Islet precursor cell (in vitro differentiated cells): ENCODE data around the gene ABCF2.

Source experiments
- DNase-seq: peaks from one replicate; pipeline ENCODE4 v3.0.0-alpha.2; 2018

The ABCF2 gene

DNA sequence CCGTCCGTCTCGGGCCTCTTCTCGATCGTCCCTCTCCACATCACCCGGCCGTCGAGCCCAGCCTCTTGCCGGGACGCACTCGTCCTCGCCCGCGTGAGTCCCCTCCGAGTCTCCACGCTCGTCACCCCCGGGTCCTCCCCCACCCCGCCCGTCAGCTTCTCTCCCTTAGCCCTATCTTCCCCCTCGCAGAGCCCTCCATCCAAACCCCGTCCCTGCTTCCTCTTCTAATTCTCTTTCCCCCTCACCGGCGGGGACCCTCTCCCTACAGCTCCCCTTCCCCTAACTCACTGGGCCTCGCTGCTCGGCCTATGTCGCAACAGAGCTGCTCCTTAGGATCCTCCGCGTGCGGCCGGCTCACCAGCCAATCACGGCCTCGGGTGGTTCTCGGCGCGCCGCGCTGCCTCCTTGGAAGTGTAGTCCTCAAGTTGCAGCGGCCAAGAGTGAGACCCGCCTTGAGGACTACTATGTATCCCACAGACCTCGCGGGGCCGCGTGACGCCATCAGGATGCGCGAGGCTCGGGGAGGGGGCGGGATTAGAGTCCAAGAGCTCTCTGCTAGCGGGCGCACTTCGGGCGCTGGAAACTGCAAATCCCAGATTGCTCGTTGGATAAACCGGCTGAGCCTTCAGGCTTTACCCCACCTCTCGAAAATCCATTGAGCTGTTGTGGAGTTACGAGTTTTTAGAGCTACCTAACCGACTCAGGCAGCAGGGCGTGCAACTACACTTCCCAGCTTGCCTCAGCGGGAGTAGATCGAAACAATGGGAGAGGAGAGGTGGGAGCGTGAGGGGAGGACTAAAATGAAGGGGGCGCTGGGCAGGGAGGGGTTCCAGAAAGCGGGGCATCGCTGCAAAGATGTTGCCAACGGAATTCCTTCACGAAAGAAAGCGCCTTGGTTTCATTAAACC is at the start of gene ABCF2:
Gene ABCF2, minus strand, starts transcription at position 331 of the 908 bp plus-strand sequence. CDS start 747 bp downstream, outside the sequence.
- peak; percentile 100 for DNase-seq

DNA sequence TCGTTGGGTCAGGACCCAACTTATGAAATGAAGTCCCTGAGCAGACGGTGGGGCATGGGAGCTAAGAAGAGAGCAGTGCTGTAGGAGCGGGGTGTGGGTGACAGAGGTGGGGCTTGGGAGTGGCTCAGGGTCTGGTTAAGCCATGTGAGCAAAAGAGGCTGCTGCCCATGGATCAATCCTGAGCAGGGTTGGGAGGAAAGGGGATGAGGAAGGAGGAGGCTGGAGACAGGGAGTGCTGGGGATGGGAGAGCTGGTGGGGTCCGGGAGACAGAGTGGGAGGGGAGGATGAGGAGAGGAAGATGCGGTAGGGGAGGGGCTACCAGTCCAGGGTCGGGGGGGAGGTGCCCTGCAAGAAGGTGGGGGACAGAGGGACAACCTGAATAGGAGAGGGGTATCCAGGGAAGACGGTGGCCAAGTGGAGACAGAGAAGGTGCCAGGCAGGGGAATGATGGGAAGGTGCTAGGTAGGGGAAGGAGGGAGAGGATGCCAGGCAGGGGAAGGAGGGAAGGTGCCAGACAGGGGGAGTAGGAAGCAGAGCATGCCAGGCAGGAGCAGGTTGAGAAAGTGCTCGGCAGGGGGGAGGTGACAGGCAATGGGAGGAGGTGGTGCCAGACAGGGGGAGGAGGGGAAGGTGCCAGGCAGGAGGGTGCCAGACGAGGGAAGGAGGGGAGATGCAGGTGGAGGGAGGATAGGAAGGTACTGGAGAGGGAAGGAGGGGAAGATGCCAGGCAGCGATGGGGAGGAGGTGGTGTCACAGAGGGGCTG is 49.0 kb upstream of the ABCF2 start:
- DNase-seq, result no peak

DNA sequence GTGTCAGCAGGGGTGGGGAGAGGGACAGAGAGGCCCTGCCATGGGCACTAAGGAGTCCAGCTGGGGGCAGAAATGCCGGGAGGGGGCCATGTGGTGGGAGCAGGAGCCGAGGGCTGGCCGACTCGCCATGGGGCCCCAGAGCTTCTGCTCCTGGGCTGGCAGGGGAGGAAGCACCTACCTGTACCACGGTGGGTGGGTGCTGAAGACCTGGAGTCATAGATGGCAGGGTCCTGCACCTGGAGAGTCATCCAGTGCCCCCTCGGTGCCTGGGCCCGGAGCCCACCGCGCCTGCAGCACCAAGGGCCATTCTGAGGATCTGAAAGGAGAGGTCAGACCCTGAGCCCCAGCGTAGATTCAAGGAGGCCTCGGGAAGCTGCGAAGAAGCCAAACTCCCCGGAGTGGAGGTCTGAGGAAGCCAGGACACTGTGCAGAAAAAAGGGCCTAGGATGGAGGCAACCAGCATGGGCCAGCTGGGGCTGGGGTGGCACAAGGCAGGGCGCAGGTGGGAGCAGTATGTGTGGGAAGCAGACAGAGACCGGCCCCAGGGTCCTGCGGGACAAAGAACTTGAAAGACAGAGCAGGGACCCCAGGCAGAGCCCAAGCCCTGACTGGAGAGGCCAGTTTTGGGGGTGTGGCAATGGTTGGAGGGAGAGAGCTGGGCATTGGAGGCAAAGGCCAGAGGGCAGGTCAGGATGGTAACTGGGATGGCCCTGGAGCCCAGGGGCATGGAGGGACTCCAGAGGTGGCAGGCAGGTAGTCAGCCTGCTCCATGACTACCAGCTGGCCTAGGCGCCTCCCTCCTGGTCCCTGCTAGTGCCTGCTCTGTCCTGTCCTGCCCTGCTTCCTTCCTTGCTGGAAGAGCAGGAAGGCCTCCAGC is 48.2 kb upstream of the ABCF2 start:
- peak; percentile 50 for DNase-seq

DNA sequence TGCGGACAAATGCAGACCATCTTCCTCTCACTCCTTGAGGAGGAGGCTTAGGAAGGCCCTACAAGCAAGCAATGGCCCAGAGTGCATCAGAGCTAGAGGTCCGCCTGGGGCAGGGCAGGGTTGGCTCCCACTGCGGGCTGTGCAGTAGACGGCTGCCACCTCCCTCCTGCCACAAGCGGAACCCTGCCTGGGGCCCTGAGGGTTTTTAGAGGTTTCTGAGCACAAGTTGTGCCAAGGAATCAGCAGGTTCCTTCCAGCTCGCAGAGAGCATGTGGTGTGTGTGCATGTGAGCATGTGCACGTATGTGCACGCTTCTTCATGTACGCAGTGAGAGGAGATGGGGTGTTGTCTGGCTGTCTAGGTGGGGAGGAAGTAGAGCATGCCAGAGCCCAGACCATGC is 47.4 kb upstream of the ABCF2 start:
- DNase-seq, result no peak

DNA sequence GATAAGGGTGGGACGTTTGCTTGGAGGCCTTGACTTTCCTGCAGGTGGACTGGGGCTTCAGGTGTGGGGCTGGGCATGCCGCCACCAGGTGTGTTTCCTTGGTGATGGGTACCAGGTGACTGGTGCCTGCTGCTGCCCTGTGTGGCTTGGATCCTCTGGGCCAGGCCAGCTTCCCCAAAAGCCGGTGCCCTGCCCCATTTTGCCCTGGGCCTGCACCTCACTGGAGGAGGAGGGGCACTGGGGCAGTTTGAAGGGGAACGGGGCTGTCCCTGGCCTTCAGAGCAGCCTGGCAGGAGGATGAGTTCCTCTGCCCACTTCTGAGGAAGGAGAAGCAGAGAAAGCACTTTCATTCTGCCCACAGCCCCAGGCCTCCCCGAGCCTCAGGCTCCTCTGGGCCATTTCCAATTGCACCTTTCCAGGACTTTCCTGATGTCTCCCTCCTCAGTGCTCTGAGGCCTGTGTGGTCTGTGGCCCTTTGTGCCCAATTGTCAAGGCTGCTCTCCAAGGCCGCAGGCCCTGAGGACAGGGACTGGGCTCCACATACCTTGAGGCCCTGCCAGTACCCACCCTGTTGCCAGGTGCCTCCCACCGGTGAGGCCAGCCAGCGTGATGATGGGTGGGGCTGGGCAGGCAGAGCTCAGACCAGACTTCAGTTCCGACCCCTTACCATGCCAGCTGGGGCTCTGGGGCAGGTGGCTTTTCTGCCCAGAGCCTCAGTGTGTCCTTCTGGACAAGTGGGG is 46.8 kb upstream of the ABCF2 start:
- DNase-seq, result no peak

DNA sequence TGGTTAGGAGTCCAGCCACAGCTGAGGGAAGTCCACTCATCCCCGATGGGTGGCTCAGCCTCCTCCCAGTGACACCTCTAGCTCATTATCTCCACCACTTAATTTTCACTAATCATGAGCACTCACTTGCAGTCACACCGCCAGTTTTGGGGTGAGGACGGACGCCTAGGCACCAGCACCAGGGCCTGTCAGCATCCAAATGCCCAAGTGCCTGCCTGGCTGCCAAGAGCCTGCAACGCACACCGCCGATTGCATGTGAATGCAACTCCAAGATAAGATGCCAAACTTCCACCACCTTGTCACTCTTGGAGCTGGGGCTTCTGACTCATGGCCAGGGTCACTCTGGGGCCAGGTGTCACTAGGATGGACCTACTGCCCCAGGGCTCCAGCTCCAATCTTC is 45.9 kb upstream of the ABCF2 start:
- DNase-seq, result no peak

DNA sequence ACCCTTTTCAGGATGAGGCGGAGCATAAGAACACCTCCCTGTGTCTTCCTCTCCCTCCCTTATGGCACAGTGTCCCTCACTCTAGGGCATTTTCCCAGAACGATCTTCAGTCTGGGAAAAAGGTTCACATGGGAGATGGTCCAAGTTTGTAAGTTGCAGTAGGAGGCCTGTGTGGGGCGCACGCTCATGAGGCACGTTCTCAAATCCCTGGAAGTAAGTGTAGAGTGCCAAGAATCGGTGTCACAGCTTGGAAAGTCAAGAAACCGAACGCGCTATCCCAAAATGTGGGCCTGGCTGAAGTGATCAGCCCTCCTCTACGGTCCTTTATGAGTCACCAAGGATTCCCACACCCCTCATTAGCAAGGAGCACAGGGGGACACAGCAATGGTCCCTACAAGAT is 45.4 kb upstream of the ABCF2 start:
- DNase-seq, result no peak

DNA sequence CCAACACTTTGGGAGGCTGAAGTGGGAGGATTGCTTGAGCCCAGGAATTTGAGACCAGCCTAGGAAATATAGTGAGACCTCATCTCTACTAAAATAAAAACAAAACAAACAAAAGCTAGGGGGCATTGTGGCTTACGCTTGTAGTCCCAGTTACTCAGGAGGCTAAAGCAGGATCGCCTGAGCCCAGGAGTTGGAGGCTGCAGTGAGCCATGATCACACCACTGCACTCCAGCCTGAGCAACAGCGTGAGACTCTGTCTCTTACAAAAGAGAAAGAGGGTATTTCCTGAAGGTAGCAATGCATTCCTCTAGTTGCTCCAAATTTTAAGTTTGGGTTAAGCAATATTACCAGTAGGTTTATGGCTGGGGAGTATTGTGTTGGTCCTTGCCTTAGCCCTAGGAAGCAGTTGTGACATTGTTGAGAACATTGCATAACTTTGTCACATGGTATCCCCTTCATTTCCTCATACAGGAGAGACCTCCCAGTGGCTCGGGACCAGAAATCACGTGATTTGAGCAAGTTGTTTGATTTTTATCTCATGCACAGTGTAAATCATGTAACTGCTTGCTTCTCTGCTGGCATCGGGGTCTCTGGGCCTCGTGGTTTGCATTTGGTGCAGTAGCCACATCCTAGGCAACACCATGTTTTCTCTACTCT is 44.8 kb upstream of the ABCF2 start:
- DNase-seq, result no peak

DNA sequence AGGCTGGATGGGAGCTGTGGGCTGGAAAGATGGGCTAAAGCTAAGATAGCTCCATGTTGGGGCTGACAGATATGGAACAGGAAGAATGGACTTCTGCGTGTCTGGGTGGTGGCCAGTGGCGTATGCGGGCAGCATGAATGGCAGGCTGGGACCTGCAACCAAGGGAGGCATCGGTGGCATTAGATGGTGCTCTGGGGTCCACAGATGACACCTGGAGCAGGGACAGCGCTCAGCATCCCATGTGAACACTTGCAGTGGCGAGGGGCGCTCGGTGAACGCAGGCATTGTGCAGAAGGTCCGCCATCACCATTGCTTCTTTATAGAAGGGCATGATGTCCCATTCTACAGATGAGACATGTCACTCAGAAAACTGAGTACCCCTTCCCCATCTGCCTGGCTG is 42.5 kb upstream of the ABCF2 start:
- DNase-seq, result no peak

DNA sequence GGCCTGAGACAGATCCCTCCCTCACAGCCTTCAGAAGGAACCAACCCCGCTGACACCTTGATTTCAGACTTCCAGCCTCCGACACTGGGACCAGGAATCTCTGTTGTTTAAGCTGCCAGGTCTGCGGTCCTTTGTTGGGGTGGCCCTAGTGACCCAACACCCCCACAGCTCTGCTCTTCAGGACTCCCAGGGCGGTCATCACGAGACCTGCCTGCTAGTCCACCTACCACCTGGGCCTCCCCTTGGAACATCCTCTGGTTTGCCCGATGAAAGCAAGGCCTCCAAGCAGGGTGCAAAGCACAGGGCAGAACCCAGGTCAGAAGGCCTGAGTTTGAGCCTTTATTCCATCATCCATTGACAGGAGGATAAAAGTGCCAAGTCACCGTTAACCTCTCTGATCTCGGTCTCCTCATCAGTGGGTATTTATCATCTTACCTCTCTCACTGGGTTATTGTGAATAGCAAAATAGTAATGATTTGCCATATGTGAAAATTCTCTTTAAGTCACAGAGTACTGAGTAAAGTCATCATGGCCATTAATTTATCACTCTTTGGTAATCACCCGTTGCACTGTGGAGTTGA is 38.4 kb upstream of the ABCF2 start:
- no peak for DNase-seq

DNA sequence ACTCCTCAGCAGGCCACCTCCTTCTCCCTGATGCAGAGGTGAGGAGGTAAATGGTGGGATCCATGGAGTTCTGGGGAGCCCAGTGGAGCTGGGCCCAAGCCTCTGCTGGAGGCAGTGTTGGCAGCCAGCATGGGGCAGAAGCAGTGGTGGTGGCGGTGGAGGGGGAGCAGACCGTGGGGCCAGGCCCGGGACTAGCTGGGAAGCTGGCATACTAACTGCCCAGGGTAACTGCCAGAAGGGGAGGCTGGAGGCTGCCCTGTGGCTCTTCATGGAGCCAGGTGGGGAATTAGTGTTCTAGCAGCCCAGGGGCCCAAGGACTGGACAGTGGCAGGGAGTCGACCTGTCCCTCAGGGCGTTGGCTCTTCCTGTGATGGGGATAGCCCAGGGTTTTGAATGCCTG is 37.6 kb upstream of the ABCF2 start:
- no peak for DNase-seq

DNA sequence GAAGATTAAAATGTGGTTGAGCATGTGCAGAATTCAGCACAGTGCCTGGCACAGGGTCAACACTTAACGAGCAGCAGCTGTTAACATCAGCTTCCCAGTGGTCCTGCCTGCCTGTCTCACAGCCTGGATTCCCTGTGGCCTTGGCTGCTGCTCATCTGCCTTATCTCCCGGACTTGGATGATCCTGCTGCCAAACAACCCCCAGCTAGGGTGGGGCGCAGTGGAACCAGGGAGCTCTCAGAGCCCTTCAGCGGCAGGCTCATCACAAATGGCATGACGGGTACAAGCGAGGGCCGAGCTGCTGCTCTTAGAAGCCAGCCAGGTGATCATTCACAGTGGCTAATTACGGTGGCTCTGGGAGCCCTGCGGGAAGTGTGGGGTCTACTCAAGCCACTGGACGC is 34.5 kb upstream of the ABCF2 start:
- no peak for DNase-seq

DNA sequence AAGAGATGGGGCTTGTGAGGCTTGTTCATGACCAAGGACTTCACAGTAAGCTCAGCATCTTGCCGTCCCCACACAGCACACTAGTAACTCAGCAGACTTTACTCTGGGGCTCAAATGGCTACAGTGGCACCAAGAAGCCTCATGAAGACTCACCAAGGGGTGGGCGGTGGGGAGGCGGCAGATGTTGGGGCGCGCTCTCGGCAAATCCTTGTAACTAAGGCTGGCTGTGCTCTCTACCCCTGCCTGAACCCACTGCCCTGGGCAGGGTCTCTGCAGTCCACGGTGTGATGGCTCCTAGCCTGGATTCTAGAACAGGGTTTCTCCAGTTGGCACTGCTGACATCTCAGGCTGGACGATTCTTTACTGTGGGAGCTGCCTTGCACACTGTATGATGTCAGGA is 33.9 kb upstream of the ABCF2 start:
- DNase-seq, result no peak

DNA sequence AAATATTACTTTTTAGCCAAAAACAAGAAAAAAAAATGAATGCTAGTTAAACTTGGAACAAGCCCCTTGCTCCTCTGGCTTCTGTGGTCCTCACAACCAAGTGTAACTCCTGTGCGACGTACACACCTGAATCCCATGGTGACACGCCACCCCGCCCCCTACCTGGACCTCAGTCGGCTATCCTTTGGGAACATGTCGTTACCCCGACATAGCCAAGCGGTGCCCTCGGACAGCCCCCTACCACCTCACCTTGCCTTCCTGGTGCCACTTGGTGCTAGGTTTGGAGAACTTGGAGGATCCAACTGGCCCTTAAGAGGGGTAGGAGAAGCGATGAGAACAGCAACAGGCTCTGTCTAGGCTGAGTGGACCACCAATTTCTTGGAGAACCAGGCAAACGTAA is 33.5 kb upstream of the ABCF2 start:
- no peak for DNase-seq

DNA sequence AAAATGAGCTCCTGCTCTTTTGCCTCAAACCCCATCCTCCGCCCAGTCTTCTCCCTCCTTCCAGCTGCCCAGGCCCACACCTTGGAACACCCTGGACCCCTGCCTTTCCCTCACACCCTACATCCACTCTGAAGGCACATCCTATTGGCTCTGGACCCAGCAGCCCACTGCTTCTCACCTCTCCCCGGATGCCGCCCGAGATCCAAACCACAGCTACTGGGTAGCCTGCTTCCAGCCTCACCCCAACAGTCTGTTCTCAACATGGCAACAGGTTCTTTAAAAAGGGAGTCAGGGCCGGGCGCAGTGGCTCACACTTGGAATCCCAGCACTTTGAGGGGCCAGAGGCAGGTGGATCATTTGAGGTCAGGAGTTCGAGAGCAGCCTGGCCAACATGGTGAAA is 31.0 kb upstream of the ABCF2 start:
- no peak for DNase-seq

DNA sequence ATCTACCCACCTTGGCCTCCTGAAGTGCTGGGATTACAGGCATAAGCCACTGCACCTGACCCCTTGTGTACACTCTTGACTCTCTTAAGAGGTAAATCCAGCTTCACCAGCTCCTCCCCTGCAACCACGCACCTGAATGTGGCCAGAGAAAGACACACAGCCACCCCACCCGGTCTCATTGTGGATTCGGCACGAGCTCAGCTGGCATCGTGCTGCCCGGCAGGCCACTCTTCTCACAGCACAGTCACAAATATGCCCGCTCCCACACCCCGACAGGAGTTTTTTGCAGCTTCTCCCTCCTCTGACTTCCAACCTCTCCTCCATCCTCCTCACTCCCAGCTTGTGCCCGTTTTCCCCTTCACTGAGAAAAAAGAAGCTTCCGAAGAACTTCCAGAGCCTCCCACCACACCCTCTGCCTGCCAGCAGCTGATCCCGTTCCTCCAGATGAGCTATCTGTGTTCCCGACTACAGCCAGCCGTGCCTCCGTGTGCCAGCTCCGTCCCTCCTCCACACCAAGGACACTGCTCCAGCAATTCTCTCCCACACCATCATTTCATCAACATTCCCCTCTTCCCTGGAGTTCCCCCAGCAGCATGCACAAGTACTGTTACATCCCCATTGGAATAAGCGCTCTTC is 29.5 kb upstream of the ABCF2 start:
- DNase-seq, result no peak

DNA sequence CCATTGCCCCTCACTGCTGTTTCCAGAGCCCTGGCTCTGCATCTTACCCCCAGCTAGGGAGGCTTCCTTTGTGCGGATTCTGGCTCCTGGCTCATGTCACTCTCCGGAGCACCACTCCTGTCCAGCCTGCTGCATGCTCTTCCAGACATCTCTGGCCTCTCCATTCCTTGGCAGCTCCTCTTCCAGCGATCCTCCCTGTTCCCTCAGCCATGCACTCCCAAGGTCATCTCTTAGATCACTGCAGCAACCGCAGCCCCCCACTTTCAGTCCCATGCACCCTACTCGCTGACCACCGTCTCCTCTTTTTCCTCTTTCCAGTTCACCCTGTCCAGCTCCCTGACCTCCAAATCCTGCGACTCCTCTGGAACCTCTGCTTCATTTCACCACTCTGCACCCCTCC is 28.4 kb upstream of the ABCF2 start:
- no peak for DNase-seq

DNA sequence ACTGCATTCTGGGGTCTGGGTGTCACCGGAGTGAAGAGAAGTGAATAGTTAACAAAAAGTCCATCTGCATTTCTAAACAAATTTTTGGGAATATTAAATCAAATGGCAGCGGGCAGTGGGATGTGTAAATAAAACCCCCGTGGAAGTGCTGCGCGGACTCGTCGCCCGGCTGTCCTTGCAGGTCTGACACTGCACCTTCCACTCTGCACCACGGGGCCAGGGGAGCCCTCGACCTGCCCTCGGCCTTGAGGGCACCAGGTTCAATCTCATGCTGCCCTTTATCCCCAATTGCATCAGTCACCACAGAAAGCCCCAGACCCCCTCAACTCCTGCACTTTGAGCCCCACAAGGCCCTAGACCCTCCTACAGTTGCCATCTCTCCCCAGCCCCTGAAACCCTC is 27.8 kb upstream of the ABCF2 start:
- DNase-seq, result no peak

DNA sequence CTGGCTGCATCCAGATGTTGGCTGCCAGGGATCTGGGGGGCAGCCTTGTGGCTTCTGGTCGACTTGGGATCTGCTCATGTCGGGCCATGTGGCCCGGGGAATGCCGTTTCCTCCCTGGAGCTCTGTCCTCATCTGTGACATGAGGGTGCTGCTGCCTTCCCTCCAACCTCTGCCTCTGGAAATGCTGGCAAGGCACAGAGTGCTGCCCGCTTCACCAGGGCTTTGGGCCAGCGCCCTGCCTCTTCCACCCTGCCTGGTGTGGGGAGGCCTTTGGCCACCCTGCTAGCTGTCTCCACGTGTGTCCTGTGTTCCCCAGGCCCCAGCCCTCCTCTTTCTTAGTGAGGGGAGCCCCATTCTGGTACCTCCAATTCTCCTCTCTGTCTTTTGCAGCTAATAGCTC is 27.3 kb upstream of the ABCF2 start:
- no peak for DNase-seq

DNA sequence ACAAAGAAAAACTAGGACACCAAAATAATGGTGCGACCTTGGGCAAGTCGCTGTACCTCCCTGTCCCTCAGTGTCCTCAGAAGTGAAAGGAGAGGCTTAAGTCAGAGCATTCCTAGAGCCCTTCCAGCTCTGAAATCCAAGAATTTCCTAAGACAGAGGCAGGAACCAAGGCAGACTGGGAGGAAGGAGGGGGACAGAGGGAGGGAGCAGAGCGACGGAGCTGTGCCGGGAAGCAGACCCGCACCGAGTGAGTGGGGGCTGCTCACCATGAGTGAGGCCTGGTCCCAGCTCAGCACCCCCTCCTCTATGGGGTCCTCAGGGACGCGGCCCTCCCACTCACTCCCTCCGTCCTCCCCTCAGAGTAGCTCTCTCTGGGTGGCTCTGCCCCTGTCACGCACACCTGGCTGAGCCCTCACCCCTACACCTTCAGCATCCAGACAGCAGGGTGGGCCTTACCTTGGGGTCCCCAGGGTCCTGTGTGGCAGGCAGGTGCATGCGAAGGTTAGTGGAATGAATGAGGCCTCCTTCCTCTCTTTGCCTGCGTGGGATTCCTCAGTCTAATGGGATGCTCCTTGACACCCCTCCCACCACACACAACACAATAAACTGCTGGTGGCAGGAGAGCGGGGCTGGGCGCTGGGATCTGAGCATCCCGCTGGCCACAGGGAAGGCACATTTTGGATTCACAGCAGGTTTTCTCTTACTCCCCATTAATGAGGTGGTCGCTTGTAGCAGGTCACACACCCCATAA is 26.1 kb upstream of the ABCF2 start:
- DNase-seq, result no peak

DNA sequence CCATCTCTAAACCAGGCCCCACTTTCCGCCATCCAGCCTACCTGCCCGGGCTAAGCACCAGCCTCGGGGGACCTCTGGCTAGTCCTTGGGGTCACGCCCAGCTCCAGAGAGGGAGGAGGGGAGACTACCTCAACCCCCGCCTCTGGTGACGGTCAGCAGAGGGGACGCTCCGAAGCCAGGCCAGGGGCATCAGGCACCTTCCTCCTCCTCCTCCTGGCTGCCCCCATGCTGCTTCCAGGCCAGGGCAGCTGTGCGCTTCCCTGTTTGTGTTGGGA is 25.5 kb upstream of the ABCF2 start:
- DNase-seq, result peak; percentile 54
